MCF 10A (cell line): ENCODE data around the gene RAD18. TPM values are rescaled to one million over a fixed set of nuclear protein-coding genes. Genes with fewer than 3 reads are reported as not detected.
A peak's percentile ranks its signal among the peaks of the same experiment; 100 is the strongest.

ENCODE experiments used
- BruUV-seq: library from RNA; stranded (reverse); fragments of 400-500 nt; replicated peaks from 2 replicates; lab custom pipeline; 2021; lab: Mats Ljungman, UMichigan
- CTCF ChIA-PET: fragments of 300-600 bp; sonication (Branson Sonifier 250); formaldehyde crosslinking; extraction: SDS; loops from one replicate; lab custom pipeline; 2021; ENCODE audit warnings: antibody characterized with exemption, inconsistent platforms; lab: Yijun Ruan, JAX
- POLR2A ChIA-PET: fragments of 300-600, 350-650 bp; sonication (Branson Sonifier 250); formaldehyde crosslinking; extraction: SDS; loops from one replicate; lab custom pipeline; 2020; ENCODE audit warnings: antibody characterized with exemption, inconsistent platforms; lab: Yijun Ruan, JAX
- DNase-seq: peaks from one replicate; pipeline ENCODE4 v3.0.0-alpha.2; 2018; ENCODE audit not compliant: unreplicated experiment
- H3K27ac Mint-ChIP-seq: one replicate; pipeline ENCODE4 v1.8.0; 2022; ENCODE audit warnings: mild to moderate bottlenecking, low read depth, mixed read lengths; ENCODE audit not compliant: unreplicated experiment
- H3K27me3 Mint-ChIP-seq: one replicate; pipeline ENCODE4 v1.8.0; 2022; ENCODE audit warnings: mixed read lengths; ENCODE audit not compliant: insufficient read depth, unreplicated experiment
- H3K36me3 Mint-ChIP-seq: one replicate; pipeline ENCODE4 v1.8.0; 2022; ENCODE audit warnings: mild to moderate bottlenecking, moderate library complexity, mixed read lengths; ENCODE audit not compliant: insufficient read depth, unreplicated experiment
- H3K4me1 Mint-ChIP-seq: one replicate; pipeline ENCODE4 v1.8.0; 2022; ENCODE audit warnings: mixed read lengths; ENCODE audit not compliant: insufficient read depth, unreplicated experiment
- H3K4me3 Mint-ChIP-seq: one replicate; pipeline ENCODE4 v1.8.0; 2022; ENCODE audit warnings: mild to moderate bottlenecking, moderate library complexity, mixed read lengths; ENCODE audit not compliant: unreplicated experiment
- H3K9me3 Mint-ChIP-seq: one replicate; pipeline ENCODE4 v1.8.0; 2022; ENCODE audit warnings: mixed read lengths; ENCODE audit not compliant: unreplicated experiment
- intact Hi-C: fragments of 100-400 bp; cut with micrococcal nuclease; formaldehyde crosslinking; loops from 2 replicates; pipeline ENCODE4 v1.14.1; 2022
- total RNA-seq: library from RNA; stranded (reverse); gene quantifications from 2 replicates; pipeline ENCODE4 v1.2.3, GENCODE V29; 2022
- TF ChIP-seq, protein P1 (sequence below): fragments of 200-600 bp; IDR thresholded peaks from one replicate; pipeline ENCODE4 v1.8.0; 2022; ENCODE audit warnings: antibody characterized with exemption, mild to moderate bottlenecking; ENCODE audit not compliant: unreplicated experiment

The RAD18 gene
- total RNA-seq, 1 experiment from 2014 or later = 29.1 TPM

DNA sequence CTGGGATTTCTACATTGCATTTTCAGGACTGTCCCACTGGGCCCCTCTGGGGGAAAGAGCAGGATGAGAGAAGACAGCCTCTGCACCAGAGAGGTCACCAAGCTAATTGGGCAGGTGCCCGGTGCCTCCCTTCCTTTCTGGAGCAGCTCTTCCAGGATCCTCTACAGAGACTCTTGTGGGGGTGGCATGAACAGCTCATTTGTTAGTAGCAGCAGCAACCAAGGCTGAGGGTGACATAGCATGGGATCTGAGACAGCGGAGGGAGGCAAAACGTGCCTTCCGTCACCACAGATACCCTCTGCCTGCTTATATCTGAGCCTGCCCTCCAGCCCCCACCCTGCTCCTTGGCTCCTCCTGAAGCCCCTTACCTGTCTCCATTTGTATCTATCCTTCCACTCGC is 110.8 kb downstream of the RAD18 start:
- DNase-seq = no peak
- ChIA-PET POLR2A (no interaction called here), CTCF (interaction anchor here (0.6 kb wide), 1 partner anchor 17 kb away, joined by 6 read pairs; no protein-coding TSS in a partner anchor)
- peaks cover 14% of the 10 kb centered on the region for H3K4me1 Mint-ChIP-seq
- H3K27ac Mint-ChIP-seq = peak overlapping the region; percentile 16
- no TSS peak for BruUV-seq
- no peaks in the 10 kb centered on the region for H3K9me3 Mint-ChIP-seq
- intact Hi-C loops = no loop called here
- no peaks in the 10 kb centered on the region for H3K27me3 Mint-ChIP-seq
- H3K36me3 Mint-ChIP-seq = peaks cover 8% of the 10 kb centered on the region
- no peak overlapping the region for H3K4me3 Mint-ChIP-seq
- TF ChIP-seq, protein P1, sequence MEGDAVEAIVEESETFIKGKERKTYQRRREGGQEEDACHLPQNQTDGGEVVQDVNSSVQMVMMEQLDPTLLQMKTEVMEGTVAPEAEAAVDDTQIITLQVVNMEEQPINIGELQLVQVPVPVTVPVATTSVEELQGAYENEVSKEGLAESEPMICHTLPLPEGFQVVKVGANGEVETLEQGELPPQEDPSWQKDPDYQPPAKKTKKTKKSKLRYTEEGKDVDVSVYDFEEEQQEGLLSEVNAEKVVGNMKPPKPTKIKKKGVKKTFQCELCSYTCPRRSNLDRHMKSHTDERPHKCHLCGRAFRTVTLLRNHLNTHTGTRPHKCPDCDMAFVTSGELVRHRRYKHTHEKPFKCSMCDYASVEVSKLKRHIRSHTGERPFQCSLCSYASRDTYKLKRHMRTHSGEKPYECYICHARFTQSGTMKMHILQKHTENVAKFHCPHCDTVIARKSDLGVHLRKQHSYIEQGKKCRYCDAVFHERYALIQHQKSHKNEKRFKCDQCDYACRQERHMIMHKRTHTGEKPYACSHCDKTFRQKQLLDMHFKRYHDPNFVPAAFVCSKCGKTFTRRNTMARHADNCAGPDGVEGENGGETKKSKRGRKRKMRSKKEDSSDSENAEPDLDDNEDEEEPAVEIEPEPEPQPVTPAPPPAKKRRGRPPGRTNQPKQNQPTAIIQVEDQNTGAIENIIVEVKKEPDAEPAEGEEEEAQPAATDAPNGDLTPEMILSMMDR = no peak

DNA sequence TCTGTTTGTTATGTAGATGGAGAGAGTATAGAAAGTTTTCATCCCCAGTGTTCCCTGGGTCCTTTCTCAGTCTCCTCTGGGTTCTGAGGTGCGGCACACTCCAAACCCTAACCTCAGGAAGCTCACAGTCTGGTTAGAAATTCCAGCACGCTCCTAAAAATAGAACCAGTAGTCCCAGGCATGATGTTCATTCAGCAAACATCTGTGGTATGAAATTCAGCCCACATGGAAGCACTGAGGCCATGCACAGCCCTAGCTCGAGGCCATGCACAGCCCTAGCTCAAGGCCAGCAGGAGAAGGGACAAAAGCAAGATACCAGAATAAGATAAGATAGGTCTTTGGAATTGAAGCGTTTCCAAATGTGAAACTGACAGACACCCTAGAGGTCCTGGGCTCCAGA is 111.6 kb downstream of the RAD18 start:
- no TSS peak for BruUV-seq
- H3K9me3 Mint-ChIP-seq = no peaks in the 10 kb centered on the region
- H3K27ac Mint-ChIP-seq = peak overlapping the region; percentile 7
- no peaks in the 10 kb centered on the region for H3K27me3 Mint-ChIP-seq
- peak; percentile 16 for DNase-seq
- H3K4me1 Mint-ChIP-seq = peaks cover 14% of the 10 kb centered on the region
- H3K36me3 Mint-ChIP-seq = peaks cover 8% of the 10 kb centered on the region
- no peak overlapping the region for H3K4me3 Mint-ChIP-seq
- CTCF ChIA-PET = interaction anchor here (0.7 to 1.0 kb wide), 2 partner anchors 15 to 22 kb away, joined by 3 to 4 read pairs; no protein-coding TSS in a partner anchor
- intact Hi-C loops = no loop called here
- TF ChIP-seq, protein P1 = no peak
- POLR2A ChIA-PET = no interaction called here

DNA sequence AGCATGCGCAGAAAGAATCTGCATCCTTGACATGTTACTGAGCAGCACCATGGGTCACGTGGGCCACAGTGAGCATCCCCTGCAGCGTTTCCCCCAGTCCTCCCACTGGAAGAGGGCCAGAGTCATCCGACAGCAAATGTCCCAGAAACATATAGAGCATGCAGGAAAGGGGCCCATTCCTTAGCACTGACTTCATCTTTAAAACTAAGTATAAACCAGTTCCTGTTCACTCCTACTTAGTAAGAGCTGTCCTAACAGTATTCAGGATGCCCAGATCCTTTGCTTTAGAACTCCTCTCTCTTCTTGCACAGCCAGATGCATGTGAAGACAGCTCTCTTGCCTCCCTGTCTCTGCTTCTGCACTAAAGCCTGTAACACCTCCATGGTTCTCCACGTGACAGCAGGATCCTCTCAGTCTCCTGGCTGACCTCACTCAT is 114.6 kb downstream of the RAD18 start:
- DNase-seq = no peak
- intact Hi-C loops = no loop called here
- no peak overlapping the region for H3K4me3 Mint-ChIP-seq
- H3K36me3 Mint-ChIP-seq = no peaks in the 10 kb centered on the region
- no peaks in the 10 kb centered on the region for H3K9me3 Mint-ChIP-seq
- peaks cover 22% of the 10 kb centered on the region for H3K4me1 Mint-ChIP-seq
- ChIA-PET CTCF (interaction anchor here (1.2 kb wide), 1 partner anchor 79 kb away, joined by 3 read pairs; the partner anchor contains the start of gene OXTR), POLR2A (interaction anchor here (1.3 kb wide), 1 partner anchor 13 kb away, joined by 4 read pairs; no protein-coding TSS in a partner anchor)
- H3K27me3 Mint-ChIP-seq = no peaks in the 10 kb centered on the region
- TF ChIP-seq, protein P1 = no peak
- no TSS peak for BruUV-seq
- no peak overlapping the region for H3K27ac Mint-ChIP-seq

DNA sequence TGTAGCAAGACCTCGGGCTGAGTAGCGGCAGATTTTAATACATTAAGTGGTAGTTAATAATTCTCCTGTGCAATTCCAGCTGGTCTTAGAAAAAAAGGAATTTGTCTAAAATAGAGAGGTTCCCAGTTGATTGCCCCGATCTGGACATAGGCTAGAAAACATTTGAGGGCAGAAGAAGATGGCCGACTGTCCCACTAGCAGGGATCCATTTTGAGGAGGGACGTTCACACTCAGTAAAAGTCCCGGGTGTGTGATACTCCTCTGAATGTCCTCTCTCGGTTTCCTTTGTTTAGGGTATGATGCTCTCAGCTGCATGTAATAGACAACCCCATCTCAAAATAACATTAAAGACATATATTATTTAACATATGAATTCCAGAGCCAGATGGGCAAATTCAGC is 116.0 kb downstream of the RAD18 start:
- Mint-ChIP-seq H3K36me3 (no peaks in the 10 kb centered on the region), H3K27ac (no peak overlapping the region), H3K27me3 (no peaks in the 10 kb centered on the region), H3K9me3 (no peaks in the 10 kb centered on the region), H3K4me1 (peaks cover 18% of the 10 kb centered on the region), H3K4me3 (no peak overlapping the region)
- POLR2A ChIA-PET = no interaction called here
- DNase-seq = no peak
- intact Hi-C loops = no loop called here
- no TSS peak for BruUV-seq
- CTCF ChIA-PET = interaction anchor here (1.9 kb wide), 1 partner anchor 78 kb away, joined by 4 read pairs; the partner anchor contains the start of gene OXTR
- TF ChIP-seq, protein P1 = no peak
